NCI-H774 (cell line): ENCODE data around the gene PPP3CA.
"Not testable (repeated sequence)": the region's sequence is repeated elsewhere in the genome, so short reads cannot be mapped to it uniquely, and the experiment has no call there.

Source experiments
- DNase-seq: peaks from one replicate; lab custom pipeline; 2025; lab: John Stamatoyannopoulos, UW

PPP3CA gene

DNA sequence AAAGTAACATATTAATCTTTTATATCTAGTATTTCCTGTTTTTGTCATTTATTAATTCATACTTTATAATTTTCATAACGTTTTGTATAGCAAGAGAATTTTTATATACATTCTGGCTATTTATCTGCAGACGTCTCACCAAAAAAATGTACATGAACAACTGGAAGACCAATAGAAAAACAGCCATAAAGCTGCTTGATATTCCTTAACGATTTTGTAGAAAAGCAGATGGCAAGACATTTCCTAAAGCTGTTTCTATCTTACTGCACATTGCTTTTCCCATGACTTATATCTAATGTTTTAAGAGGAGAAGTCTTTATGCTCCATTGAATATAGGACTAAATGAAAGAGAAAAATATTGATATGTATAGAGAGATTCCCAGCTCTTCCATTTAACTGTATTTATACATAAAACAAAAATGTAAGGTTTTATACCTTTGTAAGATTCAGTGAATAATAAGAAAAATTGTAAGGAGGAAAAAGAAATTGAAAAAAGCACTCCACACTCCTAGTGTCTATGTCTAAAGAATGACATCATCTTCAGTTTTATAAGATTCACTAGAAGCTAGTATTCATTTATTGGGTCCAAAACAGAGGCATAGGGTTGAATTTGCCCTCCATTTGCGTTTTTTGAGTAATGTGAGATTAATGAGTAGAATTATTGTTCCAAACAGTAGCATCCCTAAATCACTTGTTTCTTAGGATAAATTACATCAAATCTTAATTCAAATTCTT lies 248.5 kb downstream of the PPP3CA start:
- DNase-seq, result no peak

DNA sequence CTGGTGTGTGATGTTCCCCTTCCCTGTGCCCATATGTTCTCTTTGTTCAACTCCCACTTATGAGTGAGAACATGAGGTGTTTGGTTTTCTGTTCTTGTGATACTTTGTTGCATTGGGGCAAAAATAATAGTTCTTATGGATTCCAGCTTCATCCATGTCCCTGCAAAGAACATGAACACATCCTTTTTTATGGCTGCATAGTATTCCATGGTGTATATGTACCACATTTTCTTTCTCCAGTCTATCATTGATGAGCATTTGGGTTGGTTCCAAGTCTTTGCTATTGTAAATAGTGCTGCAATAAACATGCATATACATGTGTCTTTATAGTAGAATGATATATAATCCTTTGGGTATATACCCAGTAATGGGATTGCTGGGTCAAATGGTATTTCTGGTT lies 254.7 kb downstream of the PPP3CA start:
- not testable (repeated sequence) for DNase-seq

DNA sequence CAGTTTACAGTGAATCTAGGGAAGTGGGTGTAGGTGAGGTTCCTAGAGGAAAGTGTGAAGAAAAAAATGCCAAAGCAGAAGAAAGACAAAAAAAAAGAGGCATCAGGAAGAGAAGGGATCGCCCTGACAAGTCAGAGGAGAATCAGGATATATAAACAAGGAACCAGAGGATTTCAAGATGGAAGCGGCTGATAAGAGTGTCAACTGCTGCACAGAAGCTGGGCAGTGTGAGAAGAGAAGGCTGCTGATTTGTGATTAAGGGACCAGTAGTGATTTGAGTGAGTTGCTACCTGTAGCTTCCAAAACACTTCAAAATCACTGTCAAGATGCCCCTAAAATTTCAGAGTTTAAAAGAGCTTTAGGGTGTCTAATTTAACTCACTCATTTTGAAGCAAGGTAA lies 258.2 kb downstream of the PPP3CA start:
- no peak for DNase-seq

DNA sequence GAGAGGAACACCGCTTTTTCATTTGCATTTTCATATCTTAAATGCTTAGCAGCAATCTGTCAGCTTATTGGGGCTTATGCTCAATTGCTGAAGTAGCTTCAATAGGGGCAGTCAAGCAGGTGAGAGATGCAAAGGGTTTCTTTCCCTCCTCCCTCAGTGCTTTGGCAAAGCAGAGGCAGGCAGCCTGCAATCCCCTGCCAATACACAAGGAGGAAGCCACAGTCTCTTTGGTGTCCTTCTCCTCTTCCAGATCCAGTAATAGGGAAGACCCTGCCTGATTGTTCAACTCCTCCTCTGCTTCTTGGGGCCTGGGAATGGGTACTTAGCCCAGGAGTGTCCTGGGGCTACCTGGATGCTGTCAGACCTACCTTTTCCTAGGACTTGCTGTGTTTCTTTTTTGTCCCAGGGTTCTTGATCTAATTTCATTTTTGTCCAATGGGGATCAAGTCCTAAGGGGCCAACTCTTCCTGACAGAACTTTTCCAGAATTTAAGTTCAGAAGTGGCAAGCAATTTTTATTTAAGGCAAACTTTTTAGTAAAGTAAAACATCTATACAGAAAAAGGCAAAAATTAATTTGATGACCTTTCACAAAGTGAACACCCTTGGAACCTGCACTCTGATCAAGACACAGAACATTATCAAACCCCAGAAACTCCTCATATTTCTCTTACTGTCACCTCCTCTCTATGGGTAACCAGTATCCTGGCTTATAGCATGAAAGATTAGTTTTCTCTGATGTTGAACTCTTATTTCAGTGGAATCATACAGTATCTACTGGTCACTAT lies 260.3 kb downstream of the PPP3CA start:
- DNase-seq, result no peak

DNA sequence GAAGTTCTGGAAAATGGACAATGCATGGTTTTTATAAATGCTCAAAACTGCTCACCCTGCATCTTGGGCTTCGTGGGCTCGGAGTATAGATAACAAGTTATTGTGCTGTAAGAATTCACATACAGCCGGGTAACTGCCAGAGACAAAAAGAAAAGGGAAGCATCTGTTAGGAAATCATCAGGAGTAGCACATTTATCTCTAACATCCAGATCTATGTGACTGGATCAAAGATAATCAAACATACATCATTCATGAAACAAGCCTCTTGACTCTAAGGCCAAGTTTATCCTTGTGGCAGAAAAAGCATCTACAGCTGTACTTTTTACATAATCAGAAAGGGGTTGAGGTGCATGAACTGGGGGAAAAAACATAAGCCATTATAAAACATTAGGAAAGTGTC lies 264.2 kb downstream of the PPP3CA start:
- DNase-seq, result no peak

DNA sequence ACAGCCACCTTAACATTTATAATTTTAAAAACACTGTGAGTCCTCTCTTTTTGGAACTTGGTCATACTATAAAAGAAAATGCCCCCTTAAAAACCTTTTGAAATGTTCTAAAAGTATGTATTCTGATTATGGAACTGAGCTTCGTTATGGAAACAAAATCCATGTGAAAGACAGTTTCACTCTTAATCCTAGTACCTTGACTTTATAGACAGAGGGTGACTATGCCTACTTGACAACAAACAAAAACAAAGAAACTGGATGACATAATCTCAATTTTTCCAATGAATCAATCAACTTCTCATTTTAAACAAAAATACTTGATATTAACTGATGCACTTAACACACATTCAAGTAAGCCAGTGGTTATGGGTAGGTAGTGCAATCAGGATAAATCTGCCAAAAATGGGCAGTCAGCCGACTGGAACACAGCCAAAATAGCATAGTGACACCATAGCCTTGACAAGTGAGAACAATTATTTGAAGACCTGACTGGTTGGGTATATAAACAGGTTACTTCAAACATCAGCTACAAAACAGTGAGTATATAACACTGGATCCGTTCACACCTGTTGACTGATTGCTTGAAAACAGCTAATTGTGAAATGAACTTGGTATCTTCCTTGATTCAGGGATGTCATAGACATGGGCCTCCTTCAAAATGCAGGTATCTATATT lies 265.5 kb downstream of the PPP3CA start:
- DNase-seq, result no peak

DNA sequence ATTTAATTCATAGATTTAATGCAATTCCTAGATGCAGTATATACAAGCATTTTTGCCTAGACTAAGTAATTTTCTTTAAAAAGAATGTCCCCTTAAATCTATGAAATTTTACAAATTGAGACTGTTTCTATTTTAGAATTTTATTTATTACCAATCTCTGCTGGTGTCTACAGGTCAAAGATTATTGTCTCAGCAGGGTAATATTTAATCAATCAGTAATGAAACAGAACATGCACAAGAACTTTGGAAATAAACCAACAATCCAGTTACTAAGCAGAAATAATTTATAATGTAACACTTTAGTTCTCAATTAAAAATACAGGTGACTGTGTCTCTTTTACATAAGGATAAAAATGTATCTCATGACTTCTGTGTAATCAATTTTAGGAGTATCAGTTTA lies 266.2 kb downstream of the PPP3CA start:
- DNase-seq, result no peak

DNA sequence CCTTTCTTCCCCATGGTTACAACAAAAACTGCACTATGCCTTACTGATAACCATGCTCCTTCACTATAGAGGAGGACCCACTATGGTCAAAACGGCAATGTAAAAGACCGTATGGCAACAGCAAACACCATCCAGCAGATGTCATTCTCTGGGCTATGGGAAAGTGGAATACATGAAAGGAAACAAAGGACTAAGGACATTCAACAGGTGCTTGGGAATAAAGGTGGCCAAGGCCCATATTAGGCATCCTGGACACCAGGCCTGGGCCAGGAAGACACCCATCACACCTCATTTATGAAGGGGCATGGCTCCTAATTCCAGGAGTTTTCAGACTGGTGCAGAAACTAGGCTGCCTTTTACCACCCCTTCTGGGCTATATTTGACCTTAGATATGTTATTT lies 268.4 kb downstream of the PPP3CA start:
- DNase-seq, result no peak

DNA sequence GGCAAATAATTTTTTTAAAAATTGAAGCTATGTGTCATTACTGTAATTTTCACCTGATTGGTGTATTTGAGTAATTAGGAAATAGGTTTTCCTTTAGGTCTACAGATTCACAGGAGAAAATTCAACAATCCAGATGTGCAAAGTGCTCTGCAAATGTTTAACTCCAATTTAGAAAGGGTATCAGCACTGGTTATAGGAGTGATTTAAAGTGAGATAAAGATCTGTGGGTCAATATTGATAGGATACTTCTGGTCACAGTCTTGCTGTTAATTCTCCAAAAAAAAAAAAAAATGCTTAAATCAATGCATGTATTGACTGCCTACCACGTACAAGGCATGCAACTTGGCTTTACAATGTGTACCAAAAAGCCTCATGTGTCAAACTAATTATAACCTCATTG lies 271.3 kb downstream of the PPP3CA start:
- no peak for DNase-seq

DNA sequence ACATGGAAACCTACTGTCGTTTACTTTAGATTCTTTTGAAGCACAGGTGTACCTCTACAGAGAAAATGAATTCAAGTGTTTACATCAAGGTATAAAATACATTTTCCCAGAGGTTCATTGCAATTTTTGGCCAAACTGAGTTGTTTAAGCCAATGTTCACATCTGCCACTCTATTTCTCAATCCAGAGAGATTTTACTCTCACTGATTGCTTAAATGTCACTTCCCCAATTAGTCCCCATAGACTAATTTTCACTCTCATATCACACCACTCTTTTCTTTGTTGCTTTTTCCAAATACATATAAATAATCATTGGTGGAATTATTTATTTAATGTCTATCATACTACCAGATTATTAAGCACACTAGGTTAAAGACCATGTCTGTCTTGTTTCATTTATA lies 271.8 kb downstream of the PPP3CA start:
- no peak for DNase-seq

DNA sequence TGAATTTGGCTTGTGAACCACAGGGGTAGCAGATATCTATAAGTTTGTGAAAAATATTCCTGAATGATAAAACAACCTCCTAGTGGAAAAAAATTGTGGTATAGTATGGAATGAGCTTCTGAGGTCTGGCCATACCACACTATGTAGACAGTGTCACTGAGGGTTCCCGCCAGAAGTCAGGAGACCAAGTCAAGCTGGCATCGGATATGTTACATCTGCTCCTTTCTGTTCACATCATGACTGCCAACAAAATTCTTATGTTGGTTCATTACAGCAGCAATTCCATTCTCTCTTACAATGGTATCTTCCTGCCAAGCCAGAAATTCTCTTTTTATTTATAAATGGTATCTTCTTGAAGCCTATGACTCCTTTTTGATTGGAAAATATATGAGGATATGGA lies 273.0 kb downstream of the PPP3CA start:
- DNase-seq, result no peak

DNA sequence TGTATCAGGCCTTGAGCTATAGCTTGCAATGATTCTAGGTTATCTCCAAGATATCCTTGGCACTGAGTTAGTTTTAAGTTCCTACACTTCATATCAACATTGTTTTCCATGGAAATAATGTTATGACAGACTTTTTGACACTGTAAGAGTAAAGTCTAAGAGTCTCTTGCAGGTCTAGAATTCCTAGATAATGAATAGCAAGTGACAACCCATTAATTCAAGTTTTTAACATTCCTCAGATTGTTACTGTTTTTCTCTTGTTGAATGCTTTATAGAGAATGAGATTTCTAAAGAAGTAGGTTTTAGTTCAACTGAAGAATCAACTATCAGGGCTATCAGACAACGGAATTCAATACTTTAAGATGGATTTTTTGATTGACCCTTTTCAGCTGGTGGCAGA lies 276.1 kb downstream of the PPP3CA start:
- DNase-seq, result no peak

DNA sequence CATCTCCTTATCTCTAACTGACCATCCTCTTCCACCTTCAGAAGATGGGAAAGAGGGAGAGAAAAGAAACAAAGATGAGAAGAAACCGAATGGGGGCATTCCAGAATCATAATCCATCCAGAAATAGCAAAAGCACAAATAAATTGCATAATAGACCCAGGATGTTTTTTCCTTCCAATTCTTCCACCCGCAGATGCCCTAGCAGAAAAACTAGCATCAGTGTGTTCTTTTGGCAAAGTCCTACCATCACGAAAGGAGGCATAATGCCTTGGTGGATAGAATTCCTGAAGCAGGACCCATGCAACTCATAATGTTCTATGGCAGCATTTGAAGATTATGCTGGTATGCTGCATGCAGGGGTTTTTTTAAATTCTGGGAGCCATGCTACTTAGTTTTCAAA lies 279.2 kb downstream of the PPP3CA start:
- no peak for DNase-seq

DNA sequence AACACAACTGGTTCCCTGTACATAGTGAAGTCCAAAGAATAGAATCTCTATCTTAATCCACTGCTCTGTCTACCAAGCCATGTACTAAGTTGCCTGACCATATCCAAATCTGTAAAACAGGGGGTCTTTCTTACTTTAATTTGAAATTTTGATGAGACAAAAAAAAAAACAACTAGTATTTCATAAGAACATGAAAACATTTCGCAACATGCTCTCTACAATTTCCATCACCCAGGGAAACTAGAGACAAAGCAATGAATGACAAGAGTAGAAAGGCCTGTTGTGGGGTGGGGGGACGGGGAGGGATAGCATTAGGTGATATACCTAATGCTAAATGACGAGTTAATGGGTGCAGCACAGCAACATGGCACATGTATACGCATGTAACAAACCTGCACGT lies 279.9 kb downstream of the PPP3CA start:
- no peak for DNase-seq

DNA sequence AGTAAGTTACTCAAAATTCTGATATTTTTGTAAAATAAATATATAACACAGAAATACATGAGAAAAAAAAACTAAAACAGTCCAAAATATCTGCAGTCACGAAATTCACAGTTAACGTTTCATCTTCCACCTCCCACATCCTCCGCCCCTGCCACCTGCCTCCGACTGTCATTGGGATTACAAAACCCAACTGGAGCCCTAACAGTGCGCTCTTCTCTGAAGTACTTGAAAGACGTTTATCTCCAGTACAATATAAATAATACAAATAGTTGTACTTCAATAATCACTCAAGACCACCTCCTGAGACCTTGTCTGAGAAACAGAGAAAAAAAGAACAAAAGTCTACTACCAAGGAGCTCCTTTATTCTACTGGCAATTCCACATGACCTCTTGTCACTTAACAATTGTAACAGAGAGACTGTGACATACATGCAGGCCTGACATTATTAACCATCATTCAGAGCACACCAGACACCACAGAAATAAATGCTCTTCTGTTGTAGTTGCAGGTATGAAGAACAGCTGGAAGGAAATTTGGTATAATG lies 280.6 kb downstream of the PPP3CA start:
- no peak for DNase-seq

DNA sequence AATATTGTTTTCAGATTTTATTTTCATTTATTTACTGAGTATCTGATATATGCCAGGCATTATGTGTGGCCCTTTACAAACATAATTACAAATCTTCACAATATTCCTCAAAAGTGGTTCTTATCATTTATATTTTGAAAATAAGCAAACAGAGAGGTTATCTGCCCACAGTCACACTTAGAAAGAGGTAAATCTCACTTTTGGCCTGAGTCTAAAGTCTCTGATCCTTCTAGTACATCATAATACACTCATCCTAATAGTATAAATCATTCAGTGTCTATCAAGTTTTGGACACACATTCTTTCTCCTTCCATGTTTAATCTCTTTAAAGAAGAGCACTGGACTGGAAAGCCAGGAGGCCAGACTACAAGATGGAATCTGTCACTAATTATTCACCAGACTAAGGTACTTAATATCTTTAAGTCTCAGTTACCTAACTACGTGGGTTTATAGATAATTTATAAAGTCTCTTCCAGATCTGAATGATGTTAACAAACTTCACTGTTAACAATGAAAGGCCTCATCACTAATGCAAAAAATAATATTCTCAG lies 281.3 kb downstream of the PPP3CA start:
- no peak for DNase-seq

DNA sequence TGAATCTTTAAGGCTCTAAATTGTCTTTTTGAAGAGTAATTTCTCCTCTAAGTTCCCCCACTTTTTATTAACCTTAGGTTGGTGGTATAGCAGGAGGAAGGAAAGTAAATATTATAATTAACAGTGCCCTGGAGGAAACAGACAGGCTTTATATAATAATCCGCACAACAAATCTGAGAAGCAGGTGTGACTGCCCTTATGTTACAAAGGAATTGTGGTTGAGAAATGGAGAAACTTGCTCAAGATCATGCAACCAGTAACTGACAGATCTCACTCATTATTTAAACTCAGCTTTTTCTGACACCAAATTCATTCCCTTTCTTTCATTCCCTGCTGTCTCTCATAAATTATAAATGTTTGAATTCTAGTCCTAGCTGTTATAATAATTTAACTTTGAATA lies 282.0 kb downstream of the PPP3CA start:
- no peak for DNase-seq

DNA sequence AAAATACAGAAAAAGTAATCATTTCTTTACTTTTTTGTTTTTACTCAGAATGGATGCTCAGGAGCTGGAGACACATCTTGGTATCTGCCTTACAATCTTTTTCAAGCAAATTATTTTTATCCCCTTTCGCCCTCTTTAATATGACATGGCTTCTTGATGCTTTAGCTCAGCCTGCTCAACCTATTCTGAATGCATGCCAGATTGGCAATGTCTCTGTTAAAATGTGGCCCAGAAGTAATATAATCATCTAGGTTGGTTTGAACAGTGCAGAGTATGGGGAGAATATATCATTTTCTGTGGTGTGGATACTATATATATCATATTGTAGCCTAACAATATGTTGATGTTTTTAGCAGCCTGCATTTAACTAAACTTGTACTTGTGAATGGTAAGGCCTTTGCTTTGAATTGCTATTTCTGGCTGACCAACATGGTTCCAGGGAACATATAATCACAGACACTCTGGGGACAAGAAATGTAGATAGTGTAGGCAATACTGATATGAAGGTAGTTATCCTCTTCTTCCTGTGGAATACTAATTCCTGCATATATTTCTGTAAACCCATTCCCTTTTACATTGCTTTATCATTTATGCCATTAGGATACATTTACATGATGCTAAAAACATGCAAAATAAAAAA lies 282.7 kb downstream of the PPP3CA start:
- no peak for DNase-seq

DNA sequence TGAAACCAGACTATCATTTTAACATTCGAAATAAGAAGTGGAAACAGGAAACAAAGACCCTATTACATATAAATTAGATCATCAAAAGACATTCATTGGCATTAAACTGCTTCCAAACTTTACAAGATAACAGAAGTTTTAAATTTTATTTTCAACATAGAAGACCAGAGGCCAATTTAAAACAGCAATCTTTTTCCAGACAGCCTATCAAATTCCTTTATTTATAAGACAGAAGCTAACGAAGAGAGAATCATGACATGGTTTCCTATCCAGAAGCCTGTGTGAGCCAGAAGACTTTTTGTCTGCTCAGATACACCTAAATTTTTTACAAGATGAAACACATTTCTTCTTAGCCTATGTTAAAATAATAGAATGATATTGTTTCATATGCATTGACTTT lies 291.9 kb downstream of the PPP3CA start:
- DNase-seq, result no peak

DNA sequence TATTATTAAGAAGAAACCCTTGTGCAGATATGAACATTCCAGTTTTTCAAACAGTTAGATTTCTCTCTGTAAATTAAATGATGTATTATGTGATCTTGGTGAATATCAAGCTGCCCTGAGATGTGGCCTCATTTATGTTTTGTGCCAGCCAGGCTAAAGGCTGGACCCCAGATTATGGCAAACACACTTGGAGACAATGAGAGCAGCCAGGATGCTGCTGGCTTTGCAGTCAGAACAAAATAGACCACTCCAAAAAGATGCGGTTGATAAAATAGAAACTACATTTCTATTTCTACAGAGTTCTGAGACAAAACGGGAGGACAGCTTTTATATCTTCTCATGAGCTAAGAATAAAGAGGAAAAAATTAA lies 296.5 kb downstream of the PPP3CA start:
- no peak for DNase-seq

DNA sequence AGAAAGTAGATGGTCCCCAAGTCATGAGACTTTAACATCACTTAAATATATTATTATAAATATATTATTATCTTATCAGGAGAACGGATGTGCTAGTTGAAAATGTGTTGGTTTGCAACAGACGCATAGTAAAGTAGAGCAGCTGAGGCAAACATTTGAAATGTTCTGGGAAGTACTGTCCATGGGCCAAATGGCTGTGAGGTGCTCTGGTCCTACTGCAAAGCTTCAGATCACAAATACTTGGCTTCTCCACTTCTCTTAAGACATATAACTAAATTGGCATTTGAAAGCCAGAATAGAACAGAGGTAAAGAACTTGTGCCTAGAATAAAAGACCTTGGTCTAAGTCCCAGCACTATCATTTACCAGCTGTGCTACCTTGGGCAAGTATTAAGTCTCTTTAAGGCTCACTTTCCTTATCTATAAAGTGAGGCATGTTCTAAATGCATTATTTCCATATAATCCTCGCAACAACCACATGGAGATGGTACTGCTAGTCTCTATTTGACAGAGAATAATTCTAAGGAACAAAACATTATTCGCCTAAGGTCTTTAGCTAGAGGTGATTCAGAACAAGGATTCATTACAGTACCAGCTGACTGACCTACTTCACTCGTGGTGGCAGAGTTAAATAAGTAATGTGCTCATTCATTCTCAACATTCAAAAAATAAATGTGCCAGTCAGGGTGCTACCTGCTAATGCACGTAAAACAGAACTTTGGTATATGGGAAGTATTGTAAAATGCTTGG lies 297.1 kb downstream of the PPP3CA start:
- no peak for DNase-seq
